HT1080 (cell line): ENCODE measurements around the gene TOR3A. TPM values are rescaled to one million over a fixed set of nuclear protein-coding genes. Genes with fewer than 3 reads are reported as not detected.
"Not testable (repeated sequence)": the region's sequence is repeated elsewhere in the genome, so short reads cannot be mapped to it uniquely, and the experiment has no call there.

Experiments used
- DNase-seq: peaks from one replicate; pipeline ENCODE4 v3.0.0-alpha.2; 2015; ENCODE audit warnings: low read depth
- polyA plus RNA-seq, 2 experiments: library from polyadenylated mRNA; depleted of rRNA; stranded (reverse); fragments of >200 nt; gene quantifications; 2 replicates each; pipeline ENCODE4 v1.2.3, GENCODE V29; 2015
- total RNA-seq: library from RNA; depleted of rRNA; stranded (reverse); fragments of >200 nt; shearing (Covaris generic); gene quantifications from 2 replicates; pipeline ENCODE4 v1.2.3, GENCODE V29; 2014; rRNA removed

Gene TOR3A, protein sequence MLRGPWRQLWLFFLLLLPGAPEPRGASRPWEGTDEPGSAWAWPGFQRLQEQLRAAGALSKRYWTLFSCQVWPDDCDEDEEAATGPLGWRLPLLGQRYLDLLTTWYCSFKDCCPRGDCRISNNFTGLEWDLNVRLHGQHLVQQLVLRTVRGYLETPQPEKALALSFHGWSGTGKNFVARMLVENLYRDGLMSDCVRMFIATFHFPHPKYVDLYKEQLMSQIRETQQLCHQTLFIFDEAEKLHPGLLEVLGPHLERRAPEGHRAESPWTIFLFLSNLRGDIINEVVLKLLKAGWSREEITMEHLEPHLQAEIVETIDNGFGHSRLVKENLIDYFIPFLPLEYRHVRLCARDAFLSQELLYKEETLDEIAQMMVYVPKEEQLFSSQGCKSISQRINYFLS
- 48.2 and 94.6 TPM in 2 replicates for total RNA-seq
- polyA plus RNA-seq (2015; cell fraction: cytosol; rRNA removed), result 56.0 and 62.2 TPM in 2 replicates
- polyA plus RNA-seq (2015; cell fraction: nucleus; rRNA removed), result 44.3 and 45.9 TPM in 2 replicates

DNA sequence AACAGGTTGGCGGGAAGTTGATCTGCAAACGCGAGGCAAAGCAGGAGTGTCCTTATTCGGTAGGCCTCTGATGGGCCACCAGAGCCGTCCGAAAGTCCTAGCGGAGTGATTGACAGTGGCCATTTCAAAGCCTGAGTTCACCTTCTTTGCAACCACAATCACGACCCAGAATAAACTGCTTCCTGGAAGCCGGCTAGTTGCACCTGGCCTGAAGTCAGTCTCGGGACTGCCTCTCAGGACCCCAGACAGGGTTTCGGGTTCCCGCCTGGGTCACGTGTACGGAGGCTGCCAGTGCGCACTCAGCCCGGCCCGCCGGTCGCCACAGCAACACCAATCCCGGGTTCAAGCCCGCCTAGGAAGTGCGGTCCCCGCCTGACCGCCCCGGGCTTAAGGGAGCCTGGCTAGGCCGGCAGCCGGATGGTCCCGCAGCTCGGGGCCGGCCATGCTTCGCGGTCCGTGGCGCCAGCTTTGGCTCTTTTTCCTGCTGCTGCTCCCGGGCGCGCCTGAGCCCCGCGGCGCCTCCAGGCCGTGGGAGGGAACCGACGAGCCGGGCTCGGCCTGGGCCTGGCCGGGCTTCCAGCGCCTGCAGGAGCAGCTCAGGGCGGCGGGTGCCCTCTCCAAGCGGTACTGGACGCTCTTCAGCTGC lies at the start of gene TOR3A:
TSS of gene TOR3A (plus strand) at position 384 of the 646 bp plus-strand sequence. CDS start at position 443, 59 bp downstream.
- peak; percentile 94 for DNase-seq

GRCh38 chr1:179034720-179035119 lies 47.1 kb upstream of the TOR3A start:
- peak; percentile 25 for DNase-seq

DNA sequence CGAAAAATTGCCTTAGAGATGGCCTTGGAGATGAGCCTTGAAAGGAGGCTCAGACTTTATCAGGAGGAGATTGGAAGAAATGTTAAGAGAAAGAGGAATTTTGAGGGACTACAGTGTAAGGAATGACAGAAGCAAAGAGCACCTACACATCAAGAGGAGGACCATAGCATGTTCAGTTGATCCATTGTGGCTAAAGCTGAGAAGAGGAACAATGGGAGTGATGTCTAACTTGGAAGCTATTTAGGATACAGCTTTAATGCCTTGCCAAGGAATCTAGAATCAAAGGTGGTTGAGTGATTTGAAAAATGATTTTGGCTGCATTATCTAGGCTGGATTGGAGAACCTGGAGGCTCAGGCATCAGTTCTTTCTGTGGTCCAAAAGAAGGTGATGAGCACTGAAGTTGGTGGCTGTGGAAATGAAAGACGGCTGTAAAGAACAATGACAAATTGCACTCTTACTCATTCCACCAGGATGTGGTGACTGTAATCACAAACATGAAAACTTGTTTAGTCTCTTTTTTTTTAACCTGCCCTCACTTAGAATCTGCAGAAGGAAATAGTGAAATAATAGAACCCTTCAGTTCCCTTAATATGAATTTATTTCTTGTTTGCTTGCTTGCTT lies 44.9 kb upstream of the TOR3A start:
- DNase-seq, result peak; percentile 71

GRCh38 chr1:179038528-179039281 lies 43.2 kb upstream of the TOR3A start:
- no peak for DNase-seq

GRCh38 chr1:179039502-179040174 lies 42.2 kb upstream of the TOR3A start:
- not testable (repeated sequence) for DNase-seq

DNA sequence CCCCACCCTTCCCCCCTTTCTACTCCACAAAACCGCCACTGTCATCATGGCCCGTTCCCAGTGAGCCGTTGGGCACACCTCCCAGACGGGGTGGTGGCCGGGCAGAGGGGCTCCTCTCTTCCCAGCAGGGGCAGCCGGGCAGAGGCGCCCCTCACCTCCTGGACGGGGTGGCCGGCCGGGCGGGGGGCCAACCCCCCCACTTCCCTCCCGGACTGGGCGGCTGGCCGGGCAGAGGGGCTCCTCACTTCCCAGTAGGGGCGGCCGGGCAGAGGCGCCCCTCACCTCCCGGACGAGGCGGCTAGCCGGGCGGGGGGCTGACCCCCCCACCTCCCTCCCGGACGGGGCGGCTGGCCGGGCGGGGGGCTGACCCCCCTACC lies 41.7 kb upstream of the TOR3A start:
- not testable (repeated sequence) for DNase-seq

DNA sequence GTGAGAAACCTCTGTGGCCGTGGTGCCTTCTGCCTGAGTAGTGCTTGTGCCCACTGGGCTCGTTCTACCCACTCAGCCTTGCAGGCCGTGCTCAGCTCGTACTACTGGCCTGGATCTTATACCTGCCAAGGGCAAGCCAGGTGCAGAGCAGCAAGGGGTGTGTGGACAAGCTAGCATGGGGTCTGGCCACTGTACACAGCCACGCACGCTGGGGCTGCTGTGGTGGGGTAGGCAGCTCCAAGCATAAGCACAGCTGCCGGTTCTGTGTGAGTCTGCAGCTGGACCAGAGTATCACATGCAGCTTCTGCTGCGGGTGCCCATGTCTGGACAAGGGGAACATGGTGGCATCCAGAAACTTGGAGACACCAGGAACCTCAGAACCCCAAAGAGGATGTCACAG lies 39.8 kb upstream of the TOR3A start:
- DNase-seq, result no peak

GRCh38 chr1:179042700-179043099 lies 39.2 kb upstream of the TOR3A start:
- DNase-seq, result no peak

- DNase-seq, result no peak
Observed at GRCh38 chr1:179043266-179043665, 38.6 kb upstream of the TOR3A start.

DNA sequence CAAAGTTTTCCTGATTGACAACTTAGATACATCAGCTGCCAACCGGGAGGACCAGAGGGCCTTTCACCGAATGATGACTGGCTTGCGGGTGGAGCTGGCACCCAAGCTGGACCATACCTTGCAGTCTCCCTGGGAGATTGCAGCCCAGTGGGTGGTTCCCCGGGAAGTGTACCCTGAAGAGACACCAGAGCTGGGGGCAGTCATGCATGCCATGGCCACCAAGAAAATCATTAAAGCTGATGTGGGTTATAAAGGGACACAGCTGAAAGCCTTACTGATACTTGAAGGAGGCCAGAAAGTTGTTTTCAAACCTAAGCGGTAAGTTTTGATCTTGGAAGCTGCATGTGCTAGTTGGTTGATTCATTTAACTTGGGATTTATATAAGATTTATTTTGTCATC lies 38.0 kb upstream of the TOR3A start:
- DNase-seq, result no peak

DNA sequence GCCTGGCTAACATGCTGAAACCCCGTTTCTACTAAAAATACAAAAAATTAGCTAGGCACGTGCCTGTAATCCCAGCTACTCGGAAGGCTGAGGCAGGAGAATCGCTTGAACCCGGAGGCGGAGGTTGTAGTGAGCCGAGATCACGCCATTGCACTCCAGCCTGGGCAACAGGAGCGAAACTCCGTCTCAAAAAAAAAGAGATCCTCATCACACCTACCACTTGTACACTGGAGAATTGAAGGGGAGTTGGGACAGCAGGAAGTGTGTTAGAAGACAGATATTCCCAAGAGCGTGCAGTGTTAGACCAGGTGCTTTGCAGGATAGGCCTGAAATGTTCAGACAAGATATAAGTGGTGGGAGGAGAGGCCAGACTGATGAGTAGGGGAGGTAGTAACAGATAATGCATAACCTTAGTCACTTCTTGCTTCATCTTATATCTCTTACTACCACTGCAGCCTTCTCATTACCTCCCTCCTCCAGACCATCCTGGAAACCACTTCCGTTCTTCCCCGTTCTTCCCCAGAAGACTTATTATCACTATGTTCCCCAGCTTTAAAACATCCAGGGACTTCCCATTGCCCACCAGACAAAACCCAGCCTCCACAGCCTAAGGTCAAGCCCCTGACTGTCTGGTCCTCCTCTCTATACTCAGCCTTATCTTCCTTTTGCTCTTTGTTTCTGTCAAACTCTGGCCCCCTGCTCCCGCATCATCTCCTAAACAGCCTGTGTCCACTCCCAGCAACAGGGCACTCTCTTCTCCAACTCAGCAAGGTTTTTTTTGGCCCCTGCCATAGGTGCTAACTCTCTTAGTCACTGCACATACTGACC lies 34.8 kb upstream of the TOR3A start:
- peak; percentile 45 for DNase-seq

DNA sequence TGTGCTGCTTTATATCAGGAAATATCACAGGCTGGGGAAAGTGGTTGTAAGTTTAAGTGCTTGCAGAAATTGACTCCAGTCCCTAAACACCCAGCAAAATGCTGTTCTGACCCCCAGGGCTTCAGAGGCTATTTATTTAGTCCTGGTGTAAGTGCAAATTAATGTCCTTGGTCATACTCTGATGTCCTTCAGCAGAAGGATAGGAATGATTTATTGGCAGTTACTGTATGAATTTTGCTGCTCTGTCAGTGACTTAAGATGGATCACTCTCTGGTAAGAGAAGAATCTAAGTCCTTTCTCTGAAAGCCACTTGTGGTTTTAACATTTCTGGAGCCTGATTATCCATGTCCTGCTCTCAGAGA lies 34.3 kb upstream of the TOR3A start:
- DNase-seq, result no peak

GRCh38 chr1:179048339-179049124 lies 33.3 kb upstream of the TOR3A start:
- DNase-seq, result no peak

DNA sequence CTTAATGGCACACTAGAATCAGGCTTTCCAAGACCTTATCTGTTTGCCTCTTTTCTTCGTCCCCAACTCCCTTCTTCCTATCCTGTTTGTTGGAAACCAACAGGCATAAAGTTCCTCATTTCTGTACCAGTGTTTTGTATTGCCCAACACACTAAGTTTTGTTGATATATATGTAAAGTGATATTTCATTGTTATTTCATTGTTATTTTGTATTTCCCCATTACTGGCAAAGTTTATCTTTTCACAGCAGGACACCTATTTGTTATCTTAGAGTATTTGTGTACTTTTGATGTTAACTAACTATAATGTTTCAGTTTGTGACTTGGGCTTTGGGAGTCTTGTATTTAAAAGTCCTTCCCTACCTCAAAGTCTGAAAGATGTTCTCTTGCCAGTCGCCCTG lies 29.1 kb upstream of the TOR3A start:
- DNase-seq, result no peak

- DNase-seq, result no peak
Observed at GRCh38 chr1:179053486-179053885, 28.4 kb upstream of the TOR3A start.

DNA sequence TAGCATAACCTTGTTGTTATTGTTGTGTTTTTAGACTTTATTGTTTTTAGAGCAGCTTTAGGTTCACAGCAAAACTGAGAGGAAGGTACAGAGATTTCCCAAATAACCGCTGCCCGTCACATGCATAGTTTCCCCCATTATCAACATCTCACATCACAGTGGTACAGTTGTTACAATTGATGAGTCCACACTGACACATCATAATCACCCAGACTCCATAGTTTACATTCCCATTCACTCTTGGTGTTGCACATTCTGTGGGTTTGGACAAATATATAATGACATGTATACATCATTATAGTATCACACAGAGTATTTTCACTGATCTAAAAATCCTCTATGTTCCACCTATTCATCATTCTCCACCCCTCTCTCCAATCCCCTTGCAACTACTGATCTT lies 25.9 kb upstream of the TOR3A start:
- DNase-seq, result no peak

DNA sequence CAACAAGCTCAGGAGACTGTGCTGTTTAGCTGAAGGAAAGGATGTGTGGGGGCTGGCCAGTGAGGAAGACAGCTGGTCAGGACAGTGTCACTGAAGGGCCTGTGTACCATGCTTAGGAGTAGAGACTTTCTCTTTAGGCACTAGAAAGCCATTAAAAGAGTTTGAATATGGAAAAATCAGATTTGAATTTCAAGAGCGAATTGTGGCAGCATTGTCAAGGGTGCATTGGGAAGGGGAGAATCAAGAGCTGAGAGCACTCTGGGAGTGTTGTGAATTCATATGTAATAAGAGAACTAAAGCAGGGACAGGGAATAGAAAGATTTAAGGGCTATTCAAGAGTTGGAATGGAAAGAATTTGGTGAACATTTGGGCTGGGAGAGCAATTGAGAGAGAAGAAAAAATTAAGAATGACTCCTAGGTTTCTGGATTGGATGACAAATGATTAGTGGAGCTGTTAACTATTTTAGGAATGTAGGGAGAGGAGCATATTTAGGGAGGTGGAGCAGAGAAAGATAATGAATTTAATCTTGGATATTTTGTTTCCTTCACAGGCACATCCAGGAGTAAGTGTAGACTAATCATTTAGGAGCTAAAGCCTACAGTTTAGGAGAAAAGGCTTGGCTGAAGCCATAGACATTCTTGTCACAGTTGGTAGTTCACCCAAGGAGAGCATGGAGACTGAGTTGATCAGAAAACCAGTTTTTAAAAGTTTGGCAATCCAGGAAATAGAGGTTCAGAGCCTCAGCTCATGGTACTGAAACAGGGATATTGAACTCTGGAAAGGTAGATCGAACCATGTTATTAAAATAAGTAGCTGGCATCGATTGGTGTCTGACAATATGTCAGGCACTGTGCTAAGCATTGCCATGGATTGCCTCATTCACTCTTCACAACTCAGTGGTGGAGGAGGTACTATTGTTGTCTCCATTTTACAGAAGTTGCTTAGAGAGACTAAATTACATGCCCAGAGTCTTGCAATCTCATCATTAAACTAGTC lies 23.1 kb upstream of the TOR3A start:
- DNase-seq, result no peak
